A204.1 (cell line): ENCODE results near the gene MINK1.

Experiments
- FAIRE-seq: peaks from 2 replicates; lab custom pipeline; 2012; peaks lifted over from hg19 to GRCh38; lab: Jason Lieb, UNC

The MINK1 gene

DNA sequence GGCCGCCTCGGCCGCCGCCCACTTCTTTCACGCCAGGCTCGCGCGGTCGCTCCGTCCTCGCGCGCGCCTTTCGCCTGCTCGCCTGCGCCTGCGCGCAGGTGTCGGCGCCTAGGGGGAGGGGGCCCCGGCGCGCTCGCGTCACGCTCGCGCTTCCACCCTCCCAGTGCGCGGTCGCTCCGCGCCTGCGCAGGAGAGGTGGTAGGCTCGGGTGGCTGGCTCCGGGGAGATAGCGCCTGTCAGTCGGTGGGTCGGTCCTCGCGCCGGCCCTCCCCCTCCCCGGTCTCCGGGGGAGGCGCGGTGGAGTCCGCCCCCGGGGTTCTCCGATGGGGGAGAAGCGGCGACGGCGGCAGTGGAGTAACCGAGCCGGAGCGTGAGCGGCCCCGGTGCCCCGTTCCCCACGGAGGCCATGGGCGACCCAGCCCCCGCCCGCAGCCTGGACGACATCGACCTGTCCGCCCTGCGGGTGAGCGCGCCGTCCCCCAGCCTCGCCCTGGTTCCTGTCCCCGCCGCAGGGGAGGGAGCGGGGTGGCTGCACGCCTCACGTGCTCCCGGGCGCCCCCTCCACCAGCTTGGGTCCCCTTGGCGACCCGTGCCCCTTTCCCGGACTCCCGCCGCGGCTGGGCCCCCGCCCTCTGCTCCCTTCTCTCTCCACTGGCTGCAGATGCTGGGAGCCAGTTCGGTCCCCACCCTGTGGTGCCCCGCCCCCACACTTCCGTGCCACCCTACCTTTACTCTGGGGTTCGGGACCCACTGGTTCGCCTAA, at the start of gene MINK1:
Gene MINK1 (plus strand): TSS at position 163 of the 763 bp plus-strand sequence. CDS start 244 bp downstream, at position 407.
- no peak for FAIRE-seq

DNA sequence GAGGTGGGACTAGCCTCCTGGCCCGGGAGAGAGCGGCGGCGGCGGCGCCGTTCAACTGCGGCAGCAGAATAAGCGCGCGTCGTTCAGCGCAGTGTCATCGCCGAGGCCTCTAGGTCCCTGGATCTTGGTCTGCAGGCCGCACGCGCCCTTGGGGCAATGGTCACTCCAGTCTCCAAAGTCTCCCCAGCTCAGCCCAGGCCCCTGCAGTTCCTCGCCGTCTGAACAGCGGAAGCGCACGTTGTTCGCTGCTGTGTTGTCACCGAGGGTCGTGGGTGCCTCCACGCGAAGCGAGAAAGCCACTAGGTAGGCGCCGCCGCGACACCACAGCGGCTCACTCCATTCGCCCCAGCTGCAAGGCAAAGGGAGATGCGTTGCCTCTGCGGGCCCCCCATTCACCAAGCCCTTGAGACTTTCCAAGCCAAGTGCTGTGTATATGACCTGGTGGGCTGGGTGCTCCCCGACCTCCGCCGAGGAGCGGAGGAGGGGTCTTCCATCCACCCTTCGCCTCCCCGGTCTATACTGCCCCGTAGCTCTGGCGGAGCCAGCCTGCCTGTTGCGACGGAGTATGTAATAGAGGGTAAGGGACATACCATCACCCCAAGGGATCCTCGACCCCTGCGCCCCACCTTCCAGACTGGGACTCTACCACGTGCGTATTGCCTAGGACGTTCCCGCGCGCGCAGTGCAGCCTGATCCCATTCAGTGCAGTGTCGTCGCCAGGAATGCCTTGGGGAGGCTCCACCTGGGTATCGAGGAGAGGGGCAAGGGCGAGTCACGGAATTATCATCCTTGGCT, 47.6 kb upstream of the MINK1 start:
- no peak for FAIRE-seq

DNA sequence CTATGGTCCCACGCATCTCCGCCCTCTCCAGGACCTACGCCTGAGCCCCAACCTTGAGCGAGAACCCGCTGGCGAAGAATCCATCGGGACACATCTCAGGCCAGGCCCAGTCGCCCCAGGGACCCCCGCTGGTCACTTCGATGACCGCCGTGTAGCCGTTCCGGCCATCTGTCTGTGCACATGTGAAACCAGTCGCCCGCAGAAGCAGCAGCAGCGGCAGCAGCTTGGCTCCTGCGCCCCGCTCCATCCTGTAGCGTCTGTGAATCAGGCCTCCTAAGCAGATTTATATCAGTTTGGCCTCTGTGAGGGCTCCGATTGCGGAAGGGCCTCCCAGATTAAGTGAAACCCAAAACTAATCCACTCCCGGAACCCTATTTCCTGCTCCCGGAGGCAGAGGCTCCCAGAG, 47.0 kb upstream of the MINK1 start, which contains the start of gene VMO1:
Gene VMO1 (minus strand): TSS at position 259 of the 406 bp plus-strand sequence. CDS start 12 bp downstream, at position 247.
- FAIRE-seq: no peak

DNA sequence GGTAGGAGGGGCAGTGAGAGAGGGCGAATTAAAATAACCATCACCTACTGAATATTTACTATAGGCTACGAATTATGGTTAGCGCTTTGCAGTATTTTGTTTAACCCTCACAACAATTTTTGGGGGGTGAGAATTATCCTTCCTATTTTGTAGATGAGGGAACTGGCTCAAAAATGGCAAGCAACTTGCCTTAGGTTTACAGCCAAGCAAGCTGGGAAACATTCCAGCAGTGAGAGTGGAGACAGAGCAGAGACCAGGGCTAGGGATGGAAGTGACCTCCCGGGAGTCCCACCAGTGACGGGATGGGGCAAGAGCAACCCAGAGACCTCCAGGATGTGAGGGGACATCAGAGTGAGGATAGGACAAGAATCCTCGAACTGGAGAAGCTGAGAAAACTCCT, 46.6 kb upstream of the MINK1 start:
- FAIRE-seq: no peak

DNA sequence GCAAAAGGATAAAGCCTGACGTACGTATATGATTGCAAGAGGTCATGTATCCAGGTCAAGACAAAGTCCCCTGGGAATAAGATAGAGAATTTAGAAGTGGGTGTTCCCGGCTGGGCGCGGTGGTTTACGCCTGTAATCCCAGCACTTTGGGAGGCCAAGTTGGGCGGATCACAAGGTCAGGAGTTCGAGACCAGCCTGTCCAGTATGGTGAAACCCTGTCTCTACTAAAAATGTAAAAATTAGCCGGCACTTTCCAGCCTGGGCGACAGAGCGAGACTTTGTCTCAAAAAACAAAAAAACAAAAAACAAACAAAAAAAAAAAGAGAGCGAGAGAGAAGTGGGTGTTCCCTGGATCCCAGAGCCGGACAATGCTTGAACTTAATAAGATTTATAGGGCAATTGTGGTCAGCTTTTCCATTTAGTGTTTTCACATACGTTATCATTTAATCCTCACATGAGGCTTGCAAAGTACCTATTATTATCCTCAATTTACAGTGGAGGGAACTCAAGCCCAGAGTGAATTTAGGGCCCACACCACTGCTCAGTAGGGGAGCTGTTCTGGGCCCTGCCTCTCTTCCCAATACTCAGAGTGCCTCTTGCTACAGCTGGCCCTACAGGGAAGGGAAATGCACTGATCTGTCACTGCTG, 44.9 kb upstream of the MINK1 start:
- FAIRE-seq: no peak

DNA sequence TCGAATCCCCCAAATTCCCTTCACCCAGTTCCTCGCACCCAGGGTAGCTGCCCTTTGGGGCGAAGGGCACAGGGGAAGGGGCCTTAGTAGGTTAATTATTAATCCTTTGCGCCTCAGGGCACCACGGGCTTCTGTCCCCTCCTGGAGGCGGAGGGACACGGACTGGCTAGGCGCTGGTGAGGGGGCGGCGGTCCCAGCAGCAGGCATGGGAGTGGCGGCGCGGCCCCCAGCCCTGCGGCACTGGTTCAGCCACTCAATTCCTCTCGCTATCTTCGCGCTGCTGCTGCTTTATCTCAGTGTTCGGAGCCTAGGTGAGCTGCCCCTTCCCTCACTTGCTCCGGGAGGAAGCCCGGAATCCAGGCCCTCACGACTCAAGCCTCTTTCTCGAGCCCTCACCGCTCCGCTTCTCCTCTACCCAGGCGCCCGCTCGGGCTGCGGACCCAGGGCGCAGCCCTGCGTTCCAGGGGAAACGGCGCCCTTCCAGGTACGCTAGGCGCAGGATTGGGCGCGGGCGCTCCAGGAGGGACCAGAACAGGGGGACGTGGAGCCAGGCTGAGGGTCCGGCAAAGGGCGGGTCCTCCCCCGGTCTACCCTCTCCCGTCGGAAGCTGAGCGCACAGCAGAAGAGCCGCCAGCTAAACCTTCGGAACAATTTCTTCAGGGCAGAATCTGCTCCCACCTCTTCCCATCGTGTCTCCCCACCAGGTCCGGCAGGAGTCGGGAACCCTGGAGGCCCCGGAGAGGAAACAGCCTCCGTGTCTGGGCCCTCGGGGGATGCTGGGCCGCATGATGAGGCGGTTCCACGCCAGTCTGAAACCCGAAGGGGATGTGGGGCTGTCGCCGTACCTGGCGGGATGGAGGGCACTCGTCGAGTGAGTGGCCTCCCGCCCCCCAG, 44.1 kb upstream of the MINK1 start, which contains the start of gene GLTPD2:
Gene GLTPD2 (plus strand): TSS at position 158 of the 894 bp plus-strand sequence. CDS start 48 bp downstream, at position 206.
- FAIRE-seq: no peak

DNA sequence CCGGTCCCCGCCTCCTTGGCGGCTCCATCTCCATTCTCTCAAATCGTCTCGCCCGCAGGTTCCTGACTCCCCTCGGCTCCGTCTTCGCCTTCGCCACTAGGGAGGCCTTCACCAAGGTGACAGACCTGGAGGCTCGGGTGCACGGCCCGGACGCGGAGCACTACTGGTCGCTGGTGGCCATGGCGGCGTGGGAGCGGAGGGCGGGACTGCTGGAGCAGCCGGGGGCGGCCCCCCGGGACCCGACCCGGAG, 43.5 kb upstream of the MINK1 start:
- no peak for FAIRE-seq

DNA sequence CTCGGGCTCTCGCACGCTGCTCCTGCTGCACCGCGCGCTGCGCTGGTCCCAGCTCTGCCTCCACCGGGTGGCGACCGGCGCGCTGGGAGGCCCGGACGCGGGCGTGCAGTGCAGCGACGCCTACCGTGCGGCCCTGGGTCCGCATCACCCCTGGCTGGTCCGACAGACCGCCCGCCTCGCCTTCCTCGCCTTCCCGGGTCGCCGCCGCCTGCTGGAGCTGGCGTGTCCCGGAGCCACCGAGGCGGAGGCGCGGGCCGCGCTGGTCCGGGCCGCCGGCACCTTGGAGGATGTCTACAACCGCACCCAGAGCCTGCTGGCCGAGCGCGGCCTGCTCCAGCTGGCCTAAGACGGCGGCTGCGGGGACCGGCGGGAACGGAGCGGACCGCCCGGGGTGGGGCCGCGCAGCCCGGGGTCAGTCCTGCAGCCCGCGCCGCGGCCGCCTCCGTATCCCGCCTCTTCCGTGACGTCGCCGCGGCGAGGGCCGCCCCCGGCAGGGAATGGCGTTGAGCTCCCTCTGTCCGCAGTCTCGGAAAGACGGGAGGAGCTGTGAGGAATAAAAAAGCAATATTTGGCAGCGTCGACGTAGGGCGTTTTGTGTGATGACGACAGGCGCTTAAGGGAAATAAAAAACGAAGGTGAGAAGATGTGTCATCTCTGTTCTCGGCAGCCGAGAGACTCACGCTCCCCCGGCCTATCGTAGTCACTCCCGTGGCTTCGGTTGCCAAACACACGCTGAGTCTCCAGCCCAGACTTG, 43.0 kb upstream of the MINK1 start:
- no peak for FAIRE-seq

DNA sequence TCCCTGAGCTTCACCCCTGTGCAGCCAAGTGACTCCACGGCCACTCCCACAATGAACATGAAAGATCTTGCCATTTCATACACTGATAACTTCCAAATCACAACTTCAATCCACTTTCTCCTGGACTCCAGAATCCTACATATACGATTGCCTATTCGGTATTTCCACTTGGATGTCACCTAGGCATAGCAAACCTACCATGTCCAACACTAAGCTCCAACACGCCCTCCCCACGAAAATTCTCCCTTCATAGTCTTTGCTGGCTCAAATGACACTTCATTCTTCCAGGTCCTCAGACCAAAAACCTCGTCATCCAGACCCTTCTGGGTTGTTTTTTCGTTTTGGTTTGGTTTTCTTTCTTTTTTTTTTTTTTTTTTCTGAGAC, 42.4 kb upstream of the MINK1 start:
- FAIRE-seq: no peak

DNA sequence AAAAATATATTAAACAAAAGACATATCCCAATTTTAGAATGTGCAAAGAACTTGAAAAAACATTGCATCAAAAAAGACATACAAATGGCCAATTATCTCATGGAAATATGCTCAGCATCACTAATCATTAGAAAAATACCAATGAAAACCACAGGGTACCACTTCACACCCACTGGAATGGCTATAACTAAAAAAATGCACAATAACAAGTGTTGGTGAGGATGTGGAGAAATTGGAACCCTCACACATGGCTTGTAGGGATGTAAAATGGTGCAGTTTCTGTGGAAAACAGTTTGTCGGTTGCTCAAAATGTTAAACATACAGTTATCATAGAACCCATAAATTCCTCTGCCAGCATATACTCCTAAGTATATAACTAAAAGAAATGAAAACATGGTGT, 38.0 kb upstream of the MINK1 start:
- FAIRE-seq: no peak

DNA sequence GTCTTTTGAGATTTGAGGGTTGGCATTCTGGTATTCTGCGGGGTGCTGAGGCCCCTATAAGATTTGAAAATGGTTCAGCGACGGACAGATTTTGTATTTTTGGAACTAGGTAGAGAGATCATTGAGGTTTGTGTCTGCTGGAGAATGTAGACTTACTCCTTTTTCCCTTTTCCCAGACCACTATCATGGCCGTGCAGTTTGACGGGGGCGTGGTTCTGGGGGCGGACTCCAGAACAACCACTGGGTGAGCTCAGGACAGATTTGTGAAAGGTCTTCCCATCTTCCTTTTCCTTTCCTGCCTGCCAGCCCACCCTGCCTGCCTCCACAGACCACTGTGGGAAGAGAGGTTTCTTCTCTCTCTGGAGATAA, 36.6 kb upstream of the MINK1 start:
- FAIRE-seq: no peak

DNA sequence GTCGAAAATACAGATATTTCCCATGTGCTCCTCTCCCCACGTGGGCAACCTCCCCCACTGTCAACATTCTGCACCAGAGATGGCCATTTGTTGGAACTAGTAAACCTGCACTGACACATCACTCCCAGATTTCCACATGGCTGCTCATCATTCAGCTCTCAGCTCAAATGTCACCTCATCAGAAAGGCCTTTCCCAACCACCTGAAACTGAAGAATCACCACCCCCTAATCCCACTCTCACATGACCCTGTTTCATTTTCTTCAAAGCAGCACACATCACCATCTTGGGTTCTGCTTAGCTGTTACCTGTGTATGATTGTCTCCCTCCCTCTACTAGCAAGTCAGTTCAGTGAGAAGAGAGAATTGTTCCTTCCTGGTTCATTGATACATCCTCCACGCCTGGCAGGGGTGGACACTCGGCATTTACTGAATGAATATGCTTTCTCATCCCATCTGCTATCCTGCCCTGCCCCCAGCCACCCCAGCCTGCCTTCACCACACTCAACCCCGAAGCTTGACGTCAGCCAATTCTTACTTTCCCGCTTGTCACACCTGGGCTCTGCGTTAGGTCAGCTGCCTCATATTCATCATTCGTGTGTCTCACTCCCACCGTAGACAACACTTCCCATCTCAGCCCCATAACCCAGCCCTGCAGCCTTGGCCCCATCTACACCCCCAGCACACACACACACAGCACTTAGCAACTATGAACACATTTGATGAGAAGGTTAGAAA, 32.5 kb upstream of the MINK1 start:
- no peak for FAIRE-seq

DNA sequence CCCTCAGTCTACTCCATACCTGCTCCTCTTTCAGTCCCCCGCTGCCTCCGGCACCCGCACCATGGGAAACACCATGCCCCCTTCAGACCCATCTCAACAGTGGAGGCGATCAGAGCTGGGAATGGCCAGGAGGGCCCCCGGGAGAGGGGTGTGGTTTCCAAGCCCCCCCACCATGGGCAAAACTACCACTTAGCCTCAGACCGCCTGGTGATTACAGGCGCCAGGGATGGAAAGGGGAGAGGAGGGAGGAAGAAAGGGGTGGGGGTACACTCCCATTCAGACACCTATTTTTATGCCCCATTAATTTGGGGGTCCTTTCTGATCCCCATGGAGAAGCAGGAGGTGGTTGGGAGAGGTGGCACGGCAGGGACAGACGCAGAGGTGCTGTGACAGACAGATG, 30.9 kb upstream of the MINK1 start, which contains the start of gene C17orf114:
Gene C17orf114 (minus strand): TSS at position 101 of the 400 bp plus-strand sequence.
- FAIRE-seq: no peak

DNA sequence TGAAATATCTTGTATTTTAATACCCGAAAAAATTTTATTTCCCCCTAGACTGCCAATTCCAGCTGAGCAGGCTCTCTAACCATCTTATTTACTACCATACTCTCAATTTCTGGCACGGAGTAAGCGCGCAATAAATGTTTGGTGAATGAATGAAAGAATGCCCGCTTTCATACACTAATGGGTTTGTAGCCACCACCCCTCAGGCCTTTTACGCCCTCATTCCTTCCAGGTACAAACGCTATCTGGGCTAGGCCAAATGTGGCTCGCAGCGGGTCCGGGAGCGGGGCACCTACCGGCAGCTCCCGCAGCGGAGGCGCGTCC, 26.7 kb upstream of the MINK1 start:
- FAIRE-seq: no peak

DNA sequence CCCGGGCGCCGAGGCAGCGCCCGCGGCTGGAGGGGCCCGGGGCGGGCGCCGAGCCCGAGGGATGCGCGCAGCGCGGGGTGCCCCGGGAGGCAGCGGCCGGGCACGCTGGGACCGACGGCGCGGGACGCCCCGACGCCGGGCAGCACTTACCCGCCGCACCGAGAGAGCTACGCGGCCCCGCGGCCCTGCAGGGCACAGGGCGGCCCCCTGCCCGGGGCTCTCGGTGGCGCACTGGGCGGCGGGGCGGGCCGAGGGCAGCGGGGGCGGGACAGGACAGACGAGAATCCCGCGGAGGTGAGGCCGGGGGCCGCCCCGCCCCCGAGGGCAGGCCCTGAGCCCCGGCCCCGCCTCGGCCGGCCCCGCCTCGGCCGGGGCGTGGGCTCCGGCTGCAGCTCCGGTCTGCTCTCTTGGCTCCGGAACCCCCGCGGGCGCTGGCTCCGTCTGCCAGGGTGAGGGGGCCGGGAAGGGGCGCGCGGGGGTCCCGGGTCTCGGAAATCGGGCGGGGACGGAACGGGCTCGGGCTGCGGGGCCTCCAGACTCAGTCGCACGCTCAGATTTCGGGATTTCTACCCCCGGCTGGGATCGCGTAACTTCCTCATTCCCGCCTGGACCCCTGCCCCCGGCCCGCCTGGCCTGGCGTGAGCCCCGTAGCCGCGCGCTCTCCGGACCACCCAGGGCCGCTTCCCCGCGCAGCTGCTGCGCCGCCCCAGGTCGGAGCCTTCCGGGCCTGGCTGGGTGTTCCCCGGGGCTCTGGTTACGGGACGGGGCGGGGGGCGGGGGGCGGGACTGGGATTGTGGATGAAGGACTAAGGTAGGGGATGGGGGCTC, 26.1 kb upstream of the MINK1 start, which contains the start of gene PLD2:
Gene PLD2 (plus strand): TSS at position 376 of the 828 bp plus-strand sequence. CDS start 621 bp downstream, outside the sequence.
- no peak for FAIRE-seq

DNA sequence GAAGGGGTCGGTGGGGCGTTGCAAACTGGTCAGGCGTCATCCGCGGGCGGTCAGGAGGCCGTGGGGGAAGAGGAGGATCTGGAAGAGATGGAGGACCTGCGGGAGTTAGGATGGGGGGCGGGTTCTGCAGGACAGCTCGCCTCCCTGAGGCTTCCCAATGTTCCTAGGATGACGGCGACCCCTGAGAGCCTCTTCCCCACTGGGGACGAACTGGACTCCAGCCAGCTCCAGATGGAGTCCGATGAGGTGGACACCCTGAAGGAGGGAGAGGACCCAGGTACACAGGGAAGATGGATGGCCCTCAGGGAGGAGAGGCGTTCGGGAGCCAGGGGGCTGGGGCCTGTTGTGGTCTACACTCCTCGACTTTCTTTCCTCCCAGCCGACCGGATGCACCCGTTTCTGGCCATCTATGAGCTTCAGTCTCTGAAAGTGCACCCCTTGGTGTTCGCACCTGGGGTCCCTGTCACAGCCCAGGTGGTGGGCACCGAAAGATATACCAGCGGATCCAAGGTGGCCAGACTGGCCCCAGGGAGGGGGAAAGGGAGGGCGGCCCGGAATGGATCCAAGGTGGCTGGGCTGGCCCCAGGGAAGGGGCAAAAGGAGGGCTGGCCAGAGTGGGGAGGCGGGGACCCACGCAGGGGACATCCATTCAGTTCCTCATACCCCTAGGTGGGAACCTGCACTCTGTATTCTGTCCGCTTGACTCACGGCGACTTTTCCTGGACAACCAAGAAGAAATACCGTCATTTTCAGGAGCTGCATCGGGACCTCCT, 25.3 kb upstream of the MINK1 start:
- FAIRE-seq: no peak

DNA sequence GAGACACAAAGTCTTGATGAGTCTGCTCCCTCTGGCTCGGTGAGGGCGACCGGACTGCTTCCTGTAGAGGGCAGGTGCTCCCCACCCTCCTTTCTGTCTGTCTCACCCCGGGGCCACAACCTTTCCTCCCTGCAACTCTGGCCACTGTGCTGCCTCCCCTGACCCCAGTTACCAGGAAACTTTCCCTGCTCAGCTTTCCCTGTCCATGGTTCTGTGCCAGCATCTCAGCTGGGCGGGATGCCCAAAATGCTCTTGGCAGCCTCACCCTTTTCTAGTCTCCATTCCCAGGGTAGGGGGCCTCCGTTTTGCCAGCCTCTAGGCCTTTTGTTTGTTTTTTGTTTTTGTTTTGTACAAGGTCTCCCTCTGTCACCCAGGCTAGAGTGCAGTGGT, 24.8 kb upstream of the MINK1 start:
- FAIRE-seq: no peak

DNA sequence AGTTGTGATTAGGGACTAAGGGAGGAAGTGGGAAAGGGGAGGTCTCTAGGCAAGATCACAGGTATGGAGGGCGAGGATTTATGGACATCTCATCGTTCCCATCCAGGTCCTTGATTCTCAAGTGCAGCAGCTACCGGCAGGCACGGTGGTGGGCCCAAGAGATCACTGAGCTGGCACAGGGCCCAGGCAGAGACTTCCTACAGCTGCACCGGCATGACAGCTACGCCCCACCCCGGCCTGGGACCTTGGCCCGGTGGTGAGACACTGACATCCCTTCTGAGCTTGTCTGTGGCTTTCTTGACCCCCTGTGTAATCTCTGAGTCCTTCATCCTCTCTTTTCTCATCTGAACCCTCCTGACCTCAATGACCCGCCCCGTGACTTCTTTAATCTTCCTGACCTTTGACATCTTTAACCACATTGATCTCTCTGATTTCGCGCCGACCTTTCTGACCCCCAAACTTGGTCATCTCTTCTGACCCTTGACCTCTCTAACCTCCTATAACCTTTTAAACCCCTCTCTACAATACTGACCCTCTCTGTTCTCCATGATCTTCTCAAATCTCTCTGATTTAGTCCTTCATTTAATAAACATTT, 22.3 kb upstream of the MINK1 start:
- no peak for FAIRE-seq

DNA sequence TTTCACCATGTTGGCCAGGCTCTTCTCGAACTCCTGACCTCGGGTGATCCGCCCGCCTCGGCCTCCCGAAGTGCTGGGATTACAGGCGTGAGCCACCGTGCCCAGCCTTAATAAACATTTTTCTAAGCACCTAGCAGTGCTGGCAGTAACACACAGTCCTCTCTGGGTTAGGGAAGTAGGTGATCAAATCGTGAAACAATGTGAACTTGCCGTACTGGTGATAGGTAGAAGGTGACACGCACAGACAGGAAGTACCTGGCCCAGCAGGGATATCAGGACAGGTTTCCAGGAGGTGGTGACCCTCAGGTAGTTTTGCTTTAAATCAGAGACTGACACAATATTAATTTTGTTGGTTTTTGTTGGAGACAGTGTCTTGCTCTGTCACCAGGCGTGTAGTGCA, 21.7 kb upstream of the MINK1 start:
- FAIRE-seq: no peak
